Measurements from ENCODE around the gene PCGF3.
"Not testable (repeated sequence)": the region's sequence is repeated elsewhere in the genome, so short reads cannot be mapped to it uniquely, and the experiment has no call there.

Gene PCGF3

GRCh38 chr4:766559-767283, 61.1 kb downstream of the PCGF3 start:
- no peak for DNase-seq

GRCh38 chr4:768076-768475, 62.4 kb downstream of the PCGF3 start:
- no peak for DNase-seq

GRCh38 chr4:768995-769394, 63.4 kb downstream of the PCGF3 start:
- no peak for DNase-seq

GRCh38 chr4:769511-769910, 63.9 kb downstream of the PCGF3 start:
- DNase-seq = no peak

GRCh38 chr4:770022-770421, 64.4 kb downstream of the PCGF3 start:
- DNase-seq = peak; percentile 27

GRCh38 chr4:771464-771863, 65.8 kb downstream of the PCGF3 start:
- DNase-seq = no peak

- DNase-seq = no peak
These were observed 66.5 kb downstream of the PCGF3 start for GRCh38 chr4:772118-772517.

- DNase-seq = no peak
These were observed 67.1 kb downstream of the PCGF3 start for GRCh38 chr4:772776-773175.

- no peak for DNase-seq
These were observed 67.6 kb downstream of the PCGF3 start for GRCh38 chr4:773214-773613.

- not testable (repeated sequence) for DNase-seq
These were observed 68.9 kb downstream of the PCGF3 start for GRCh38 chr4:774419-775092.

GRCh38 chr4:775485-775884, 69.9 kb downstream of the PCGF3 start:
- not testable (repeated sequence) for DNase-seq

GRCh38 chr4:776743-777441, 71.3 kb downstream of the PCGF3 start:
- no peak for DNase-seq

- DNase-seq = no peak
These were observed 72.1 kb downstream of the PCGF3 start for GRCh38 chr4:777520-778262.

GRCh38 chr4:779555-779954, 73.9 kb downstream of the PCGF3 start:
- no peak for DNase-seq

GRCh38 chr4:780255-780654, 74.6 kb downstream of the PCGF3 start:
- DNase-seq = not testable (repeated sequence)

- DNase-seq = no peak
These were observed 75.3 kb downstream of the PCGF3 start for GRCh38 chr4:780716-781492.

GRCh38 chr4:781493-782216, 76.0 kb downstream of the PCGF3 start:
- peak; percentile 99 for DNase-seq

- no peak for DNase-seq
These were observed 79.0 kb downstream of the PCGF3 start for GRCh38 chr4:784401-785331.

GRCh38 chr4:785332-786073, 79.9 kb downstream of the PCGF3 start:
- no peak for DNase-seq
